ENCODE data around the gene SERPINI1. TPM values are rescaled to one million over a fixed set of nuclear protein-coding genes. Genes with fewer than 3 reads are reported as not detected.

Gene SERPINI1
- total RNA-seq, 2 experiments from 2014 or later: 0.83 to 1.0 TPM

GRCh38 chr3:167723872-167724271 lies 11.6 kb upstream of the SERPINI1 start:
- ChIA-PET POLR2A (no interaction called here), CTCF (interaction anchor here (0.7 kb wide), 1 partner anchor 9 kb away, joined by 3 read pairs; no protein-coding TSS in a partner anchor)
- Mint-ChIP-seq H3K4me1 (ENCODE audit: low read depth) (peaks cover 53% of the 10 kb centered on the region), H3K9me3 (peaks cover 2% of the 10 kb centered on the region), H3K27me3 (no peaks in the 10 kb centered on the region), H3K36me3 (ENCODE audit: low read depth) (peaks cover 31% of the 10 kb centered on the region), H3K4me3 (no peak overlapping the region), H3K27ac (no peak overlapping the region)
- TF ChIP-seq CTCF (IDR thresholded peaks at IDR 0.05): no peak
- no peak for DNase-seq
- ATAC-seq: no peak
- intact Hi-C loops (cut with micrococcal nuclease): no loop called here

- TF ChIP-seq CTCF (IDR thresholded peaks at IDR 0.05): no peak
- ChIA-PET CTCF (no interaction called here), POLR2A (no interaction called here)
- DNase-seq: no peak
- Mint-ChIP-seq H3K9me3 (no peaks in the 10 kb centered on the region), H3K4me1 (ENCODE audit: low read depth) (peaks cover 65% of the 10 kb centered on the region), H3K27ac (no peak overlapping the region), H3K4me3 (no peak overlapping the region), H3K27me3 (no peaks in the 10 kb centered on the region), H3K36me3 (ENCODE audit: low read depth) (peaks cover 10% of the 10 kb centered on the region)
- intact Hi-C loops (cut with micrococcal nuclease): no loop called here
- ATAC-seq: no peak
These were observed 7.3 kb upstream of the SERPINI1 start for GRCh38 chr3:167728176-167728575.

GRCh38 chr3:167728632-167729323 lies 6.7 kb upstream of the SERPINI1 start:
- Mint-ChIP-seq H3K27ac (peak overlapping the region; percentile 21), H3K27me3 (no peaks in the 10 kb centered on the region), H3K36me3 (ENCODE audit: low read depth) (peaks cover 9% of the 10 kb centered on the region), H3K4me3 (no peak overlapping the region), H3K9me3 (no peaks in the 10 kb centered on the region), H3K4me1 (ENCODE audit: low read depth) (peaks cover 65% of the 10 kb centered on the region)
- ATAC-seq: no peak
- CTCF ChIA-PET: interaction anchor here (1.1 kb wide), 1 partner anchor 12 kb away, joined by 3 read pairs; no protein-coding TSS in a partner anchor
- no peak for TF ChIP-seq CTCF (IDR thresholded peaks at IDR 0.05)
- intact Hi-C loops (cut with micrococcal nuclease): no loop called here
- no peak for DNase-seq
- POLR2A ChIA-PET: no interaction called here

- Mint-ChIP-seq H3K9me3 (no peaks in the 10 kb centered on the region), H3K27me3 (no peaks in the 10 kb centered on the region), H3K36me3 (ENCODE audit: low read depth) (peaks cover 9% of the 10 kb centered on the region), H3K4me3 (no peak overlapping the region), H3K4me1 (ENCODE audit: low read depth) (peaks cover 59% of the 10 kb centered on the region), H3K27ac (no peak overlapping the region)
- intact Hi-C loops (cut with micrococcal nuclease): no loop called here
- POLR2A ChIA-PET: no interaction called here
- ATAC-seq: no peak
- no peak for TF ChIP-seq CTCF (IDR thresholded peaks at IDR 0.05)
- CTCF ChIA-PET: interaction anchor here (1.1 kb wide), 1 partner anchor 13 kb away, joined by 3 read pairs; no protein-coding TSS in a partner anchor
- no peak for DNase-seq
These were observed 5.9 kb upstream of the SERPINI1 start for GRCh38 chr3:167729591-167729990.

- intact Hi-C loops (cut with micrococcal nuclease): loop anchor here (5.0 kb wide), 1 partner anchor 39 kb away; no protein-coding TSS in a partner anchor
- CTCF ChIA-PET: interaction anchor here (1.5 to 1.6 kb wide), 2 partner anchors 9 to 47 kb away, joined by 4 to 6 read pairs; no protein-coding TSS in a partner anchor
- peaks cover 5% of the 10 kb centered on the region for H3K36me3 Mint-ChIP-seq (ENCODE audit: low read depth)
These were observed 4.1 kb upstream of the SERPINI1 start for GRCh38 chr3:167731393-167731792.

More at GRCh38 chr3:167731393-167731792, 4.1 kb upstream of the SERPINI1 start:
- Mint-ChIP-seq H3K4me1 (ENCODE audit: low read depth) (peaks cover 57% of the 10 kb centered on the region), H3K4me3 (no peak overlapping the region), H3K27ac (no peak overlapping the region), H3K27me3 (no peaks in the 10 kb centered on the region), H3K9me3 (no peaks in the 10 kb centered on the region)
- no peak for ATAC-seq
- TF ChIP-seq CTCF (IDR thresholded peaks at IDR 0.05): no peak
- DNase-seq: no peak
- POLR2A ChIA-PET: no interaction called here

All from activated CD8-positive, alpha-beta T cell treated with anti-CD3 and anti-CD28 coated beads for 36 hours (primary cell).